Measurements from ENCODE around the gene SAMD13. TPM values are rescaled to one million over a fixed set of nuclear protein-coding genes. Genes with fewer than 3 reads are reported as not detected.

SAMD13 gene
- total RNA-seq, 2 experiments from 2014 or later = 0.38 to 0.48 TPM

DNA sequence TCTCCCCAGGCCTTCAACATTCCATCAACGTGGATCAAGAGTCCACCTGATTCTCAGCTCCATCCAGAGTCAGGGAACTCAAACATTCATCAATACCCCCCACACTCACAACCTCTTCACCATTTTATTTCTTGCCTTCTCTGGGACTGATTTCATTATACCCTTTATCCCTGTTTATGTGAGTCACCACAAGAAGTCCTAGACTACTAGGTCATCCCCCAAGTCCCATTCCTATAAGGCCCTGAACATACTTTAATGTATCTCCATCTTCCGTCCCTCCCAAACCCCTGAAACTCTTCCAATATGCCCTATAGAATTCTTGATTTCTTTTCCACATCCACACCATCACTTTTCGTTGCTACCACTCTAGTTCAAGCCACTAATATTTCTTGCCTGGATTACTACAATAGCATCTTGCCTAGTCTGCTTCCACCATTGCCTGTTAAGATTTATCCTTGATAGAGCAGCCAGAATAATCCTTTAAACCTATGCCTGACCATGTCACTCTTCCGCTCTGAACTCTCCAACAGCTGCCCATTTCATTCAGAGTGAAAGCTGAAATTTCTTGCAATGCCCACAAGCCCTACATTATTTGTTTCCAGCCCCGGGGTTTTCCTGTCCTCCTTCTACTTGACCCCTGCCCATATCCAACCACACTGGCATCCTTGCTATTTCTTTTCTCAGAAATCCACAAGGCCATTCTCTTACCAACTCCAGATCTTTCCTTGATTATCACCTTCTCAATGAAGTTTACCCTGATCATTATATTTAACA, 9.4 kb upstream of the SAMD13 start:
- ChIA-PET CTCF (no interaction called here), POLR2A (interaction anchor here (0.6 kb wide), 1 partner anchor 96 kb away, joined by 3 read pairs; no protein-coding TSS in a partner anchor)
- H3K27ac Mint-ChIP-seq = no peak overlapping the region
- H3K36me3 Mint-ChIP-seq = peaks cover 8% of the 10 kb centered on the region
- no peaks in the 10 kb centered on the region for H3K4me1 Mint-ChIP-seq (ENCODE audit: low read depth)
- no peak for DNase-seq
- peaks cover 23% of the 10 kb centered on the region for H3K9me3 Mint-ChIP-seq
- H3K27me3 Mint-ChIP-seq = peaks cover 13% of the 10 kb centered on the region
- intact Hi-C loops (cut with micrococcal nuclease) = no loop called here
- H3K4me3 Mint-ChIP-seq = no peak overlapping the region

- ChIA-PET POLR2A (no interaction called here), CTCF (no interaction called here)
- peaks cover 2% of the 10 kb centered on the region for H3K36me3 Mint-ChIP-seq
- no peak overlapping the region for H3K27ac Mint-ChIP-seq
- no peak for DNase-seq
- H3K4me1 Mint-ChIP-seq (ENCODE audit: low read depth) = peaks cover 3% of the 10 kb centered on the region
- intact Hi-C loops (cut with micrococcal nuclease) = no loop called here
- no peak overlapping the region for H3K4me3 Mint-ChIP-seq
- H3K9me3 Mint-ChIP-seq = peaks cover 11% of the 10 kb centered on the region
- H3K27me3 Mint-ChIP-seq = peaks cover 13% of the 10 kb centered on the region
Measured at GRCh38 chr1:84293766-84294165, 7.7 kb upstream of the SAMD13 start.

DNA sequence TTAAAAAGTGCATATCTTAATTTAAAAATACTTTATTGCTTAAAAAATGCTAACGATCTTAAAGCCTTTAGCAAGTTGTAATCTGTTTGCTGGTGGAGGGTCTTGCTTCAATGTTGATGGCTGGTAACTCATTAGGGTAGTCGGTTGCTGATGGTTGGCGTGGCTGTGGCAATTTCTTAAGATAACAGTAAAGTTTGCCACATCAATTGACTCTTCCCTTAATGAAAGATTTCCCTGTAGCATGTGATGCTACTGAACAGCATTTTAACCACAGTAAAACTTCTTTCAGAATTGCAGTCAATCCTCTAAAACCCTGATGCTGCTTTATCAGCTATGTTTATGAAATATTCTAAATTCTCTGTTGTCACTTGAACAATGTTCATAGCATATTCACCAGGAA, 6.8 kb upstream of the SAMD13 start:
- Mint-ChIP-seq H3K4me3 (no peak overlapping the region), H3K27me3 (peaks cover 18% of the 10 kb centered on the region), H3K9me3 (peaks cover 2% of the 10 kb centered on the region), H3K4me1 (ENCODE audit: low read depth) (peaks cover 9% of the 10 kb centered on the region), H3K36me3 (peaks cover 2% of the 10 kb centered on the region), H3K27ac (no peak overlapping the region)
- intact Hi-C loops (cut with micrococcal nuclease) = no loop called here
- no peak for DNase-seq
- ChIA-PET POLR2A (no interaction called here), CTCF (no interaction called here)

- H3K36me3 Mint-ChIP-seq = no peaks in the 10 kb centered on the region
- peaks cover 24% of the 10 kb centered on the region for H3K27me3 Mint-ChIP-seq
- intact Hi-C loops (cut with micrococcal nuclease) = loop anchor here (2.0 kb wide), 1 partner anchor 145 kb away; no protein-coding TSS in a partner anchor
- H3K9me3 Mint-ChIP-seq = peaks cover 2% of the 10 kb centered on the region
- CTCF ChIA-PET = interaction anchor here (0.6 to 1.2 kb wide), 3 partner anchors 16 to 152 kb away, joined by 3 to 6 read pairs (median 3); no protein-coding TSS in a partner anchor
- H3K4me1 Mint-ChIP-seq (ENCODE audit: low read depth) = peaks cover 29% of the 10 kb centered on the region
- POLR2A ChIA-PET = interaction anchor here (1.3 kb wide), 1 partner anchor 153 kb away, joined by 4 read pairs; the partner anchor contains the start of gene PRKACB
- H3K27ac Mint-ChIP-seq = no peak overlapping the region
- peak overlapping the region; percentile 82 for H3K4me3 Mint-ChIP-seq
- DNase-seq = no peak
Measured at GRCh38 chr1:84297546-84298244, 3.8 kb upstream of the SAMD13 start.

DNA sequence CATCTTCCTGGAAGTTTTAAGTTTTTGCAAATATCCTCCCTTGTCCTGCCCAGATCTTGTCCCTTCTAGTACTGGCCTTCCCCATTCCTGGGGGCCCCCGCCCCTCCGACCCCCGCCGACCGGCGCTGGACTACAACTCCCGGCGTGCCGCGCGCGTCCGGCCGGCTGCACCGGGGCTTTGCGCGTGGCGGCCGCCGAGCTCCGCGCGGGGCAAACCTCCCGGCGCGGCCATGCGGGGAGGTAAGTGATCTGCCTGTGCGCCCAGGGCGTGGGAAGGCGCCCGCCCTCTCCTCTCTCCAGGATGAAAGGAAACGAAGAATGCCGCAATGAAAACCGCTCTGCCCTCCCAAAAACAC, 3.2 kb upstream of the SAMD13 start:
- no peaks in the 10 kb centered on the region for H3K36me3 Mint-ChIP-seq
- POLR2A ChIA-PET = interaction anchor here (1.3 kb wide), 1 partner anchor 154 kb away, joined by 4 read pairs; the partner anchor contains the start of gene PRKACB

DNA sequence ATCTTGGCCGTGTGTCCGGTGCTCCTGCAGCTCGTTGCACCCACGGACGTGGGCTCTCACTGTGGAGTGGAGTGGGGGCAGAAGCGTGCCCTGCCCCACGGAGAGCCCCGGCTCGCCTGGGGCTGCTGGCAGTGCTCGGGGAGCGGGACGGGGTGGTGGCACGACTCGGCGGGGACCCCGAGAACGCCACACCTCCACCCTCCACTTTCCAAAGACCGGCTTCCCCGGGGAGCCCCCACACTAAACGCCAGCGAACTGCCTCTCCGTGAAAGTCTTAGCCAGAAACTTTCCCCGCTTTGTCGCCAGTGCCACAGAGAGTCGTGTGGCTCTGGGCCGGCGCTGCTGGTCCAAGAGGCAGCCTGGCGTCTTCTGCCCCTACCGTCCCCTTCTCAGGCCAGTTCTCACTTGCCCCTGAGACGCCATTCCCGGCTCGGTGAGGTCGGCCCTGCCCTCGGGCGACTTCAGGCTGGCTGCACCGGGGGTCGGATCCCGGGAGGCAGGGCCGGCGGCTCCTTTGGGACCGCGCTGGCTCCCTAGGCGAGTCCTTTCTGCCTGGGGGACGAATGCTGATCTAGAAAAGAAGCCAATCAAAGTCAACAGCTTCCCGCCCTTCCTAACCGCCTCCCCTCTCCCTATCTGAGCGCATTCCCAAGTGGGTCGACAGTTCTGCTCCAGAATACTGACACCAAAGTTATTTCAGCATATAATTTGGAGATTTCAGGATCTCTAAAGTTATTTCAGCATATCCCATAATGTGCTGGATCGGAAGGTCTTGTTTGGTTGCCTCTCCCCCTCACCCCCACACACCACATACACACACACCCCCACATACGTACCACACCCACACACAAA, 2.6 kb upstream of the SAMD13 start:
- peaks cover 2% of the 10 kb centered on the region for H3K9me3 Mint-ChIP-seq
- H3K27ac Mint-ChIP-seq = no peak overlapping the region
- H3K27me3 Mint-ChIP-seq = peaks cover 24% of the 10 kb centered on the region
- H3K36me3 Mint-ChIP-seq = no peaks in the 10 kb centered on the region
- DNase-seq = peak; percentile 31
- peaks cover 37% of the 10 kb centered on the region for H3K4me1 Mint-ChIP-seq (ENCODE audit: low read depth)
- intact Hi-C loops (cut with micrococcal nuclease) = loop anchor here (1.0 to 2.0 kb wide), 2 partner anchors 146 to 155 kb away; partner anchors contain the start of gene PRKACB
- ChIA-PET POLR2A (interaction anchor here (1.3 kb wide), 1 partner anchor 155 kb away, joined by 4 read pairs; the partner anchor contains the start of gene PRKACB), CTCF (interaction anchor here (0.7 to 1.2 kb wide), 2 partner anchors 134 to 154 kb away, joined by 3 to 6 read pairs; no protein-coding TSS in a partner anchor)
- peak overlapping the region; percentile 82 for H3K4me3 Mint-ChIP-seq

More for the DNA sequence above, 3.2 kb upstream of the SAMD13 start:
- DNase-seq = peak; percentile 56
- Mint-ChIP-seq H3K4me1 (ENCODE audit: low read depth) (peaks cover 35% of the 10 kb centered on the region), H3K27me3 (peaks cover 24% of the 10 kb centered on the region), H3K27ac (no peak overlapping the region), H3K4me3 (peak overlapping the region; percentile 82), H3K9me3 (peaks cover 2% of the 10 kb centered on the region)
- intact Hi-C loops (cut with micrococcal nuclease) = loop anchor here (2.0 kb wide), 1 partner anchor 146 kb away; no protein-coding TSS in a partner anchor
- CTCF ChIA-PET = interaction anchor here (0.7 to 1.2 kb wide), 2 partner anchors 135 to 153 kb away, joined by 3 to 6 read pairs; no protein-coding TSS in a partner anchor

- POLR2A ChIA-PET = no interaction called here
- intact Hi-C loops (cut with micrococcal nuclease) = loop anchor here (1.0 to 5.0 kb wide), 3 partner anchors 133 to 155 kb away; partner anchors contain the start of gene PRKACB
- Mint-ChIP-seq H3K4me1 (ENCODE audit: low read depth) (peaks cover 37% of the 10 kb centered on the region), H3K4me3 (peak overlapping the region; percentile 82), H3K9me3 (peaks cover 2% of the 10 kb centered on the region), H3K36me3 (no peaks in the 10 kb centered on the region), H3K27me3 (peaks cover 24% of the 10 kb centered on the region), H3K27ac (no peak overlapping the region)
- no peak for DNase-seq
- CTCF ChIA-PET = interaction anchor here (0.8 kb wide), 1 partner anchor 18 kb away, joined by 4 read pairs; no protein-coding TSS in a partner anchor
Measured at GRCh38 chr1:84299536-84300170, 1.9 kb upstream of the SAMD13 start.

GRCh38 chr1:84300501-84300900, 1.0 kb upstream of the SAMD13 start:
- H3K4me3 Mint-ChIP-seq = no peak overlapping the region
- peaks cover 39% of the 10 kb centered on the region for H3K4me1 Mint-ChIP-seq (ENCODE audit: low read depth)
- peaks cover 2% of the 10 kb centered on the region for H3K9me3 Mint-ChIP-seq
- no peaks in the 10 kb centered on the region for H3K36me3 Mint-ChIP-seq
- ChIA-PET CTCF (no interaction called here), POLR2A (no interaction called here)
- DNase-seq = no peak
- H3K27ac Mint-ChIP-seq = no peak overlapping the region
- H3K27me3 Mint-ChIP-seq = peaks cover 23% of the 10 kb centered on the region
- intact Hi-C loops (cut with micrococcal nuclease) = loop anchor here (5.0 kb wide), 1 partner anchor 132 kb away; no protein-coding TSS in a partner anchor

- Mint-ChIP-seq H3K27ac (no peak overlapping the region), H3K9me3 (peaks cover 1% of the 10 kb centered on the region), H3K27me3 (peaks cover 15% of the 10 kb centered on the region), H3K36me3 (peaks cover 1% of the 10 kb centered on the region), H3K4me1 (ENCODE audit: low read depth) (peaks cover 39% of the 10 kb centered on the region), H3K4me3 (no peak overlapping the region)
- CTCF ChIA-PET = interaction anchor here (0.6 kb wide), 1 partner anchor 132 kb away, joined by 3 read pairs; no protein-coding TSS in a partner anchor
- intact Hi-C loops (cut with micrococcal nuclease) = loop anchor here (5.0 kb wide), 1 partner anchor 130 kb away; no protein-coding TSS in a partner anchor
- DNase-seq = no peak
- POLR2A ChIA-PET = no interaction called here
Measured at GRCh38 chr1:84301785-84302385, 377 bp downstream of the SAMD13 start.

- no peak for DNase-seq
- no peak overlapping the region for H3K27ac Mint-ChIP-seq
- peaks cover 15% of the 10 kb centered on the region for H3K27me3 Mint-ChIP-seq
- ChIA-PET POLR2A (interaction anchor here (0.6 kb wide), 1 partner anchor 157 kb away, joined by 3 read pairs; no protein-coding TSS in a partner anchor), CTCF (no interaction called here)
- intact Hi-C loops (cut with micrococcal nuclease) = loop anchor here (5.0 kb wide), 1 partner anchor 129 kb away; no protein-coding TSS in a partner anchor
- peaks cover 10% of the 10 kb centered on the region for H3K36me3 Mint-ChIP-seq
- H3K4me3 Mint-ChIP-seq = peak overlapping the region; percentile 40
- peaks cover 12% of the 10 kb centered on the region for H3K9me3 Mint-ChIP-seq
- peaks cover 36% of the 10 kb centered on the region for H3K4me1 Mint-ChIP-seq (ENCODE audit: low read depth)
Measured at GRCh38 chr1:84303314-84303830, 1.9 kb downstream of the SAMD13 start.

All from activated CD4-positive, alpha-beta memory T cell treated with anti-CD3 and anti-CD28 coated beads for 36 hours (primary cell).